Keratinocyte (primary cell): ENCODE measurements around the gene PRXL2A. TPM values are rescaled to one million over a fixed set of nuclear protein-coding genes. Genes with fewer than 3 reads are reported as not detected.
A peak's percentile ranks its signal among the peaks of the same experiment; 100 is the strongest.
"Not testable (repeated sequence)": the region's sequence is repeated elsewhere in the genome, so short reads cannot be mapped to it uniquely, and the experiment has no call there.

Experiments
- DNase-seq: peaks from one replicate; pipeline ENCODE4 v3.0.0-alpha.2; 2011; ENCODE audit warnings: low read depth, missing footprints, low spot score
- FAIRE-seq: peaks from 2 replicates; lab custom pipeline; 2011; peaks lifted over from hg19 to GRCh38; lab: Jason Lieb, UNC
- H2AFZ ChIP-seq: 2 replicates; pipeline ENCODE4 v1.6.0; 2012; ENCODE audit warnings: low read length, control low read depth, inconsistent platforms; ENCODE audit not compliant: control insufficient read depth
- H3K27ac ChIP-seq: 2 replicates; pipeline ENCODE4 v1.5.1; 2011; ENCODE audit warnings: low read length; ENCODE audit not compliant: control insufficient read depth, insufficient read depth
- H3K27me3 ChIP-seq: 3 replicates; pipeline ENCODE4 v1.6.0; 2011; ENCODE audit warnings: low read length; ENCODE audit not compliant: control insufficient read depth, insufficient read depth; ENCODE audit errors: extremely low read depth
- H3K36me3 ChIP-seq, 2 experiments: 2 replicates in 1 of 2; 3 replicates in 1 of 2; pipeline ENCODE4 v1.5.1; 2011; ENCODE audit warnings: low read length in 2 of 2, mild to moderate bottlenecking in 1 of 2; ENCODE audit not compliant: control insufficient read depth in 2 of 2, insufficient read depth in 2 of 2; ENCODE audit errors: extremely low read depth in 1 of 2
- H3K4me1 ChIP-seq: 3 replicates; pipeline ENCODE4 v1.5.1; 2011; ENCODE audit warnings: low read length; ENCODE audit not compliant: control insufficient read depth, insufficient read depth; ENCODE audit errors: extremely low read depth
- H3K4me2 ChIP-seq: 3 replicates; pipeline ENCODE4 v1.6.0; 2011; ENCODE audit warnings: low read depth, low read length; ENCODE audit not compliant: control insufficient read depth, insufficient read depth; ENCODE audit errors: extremely low read depth
- H3K4me3 ChIP-seq, 3 experiments: fragments of 200-600 bp in 1 of 3; sonication (generic) in 1 of 3; 2 replicates in 2 of 3; 3 replicates in 1 of 3; pipeline ENCODE4 v1.5.1; 2011 to 2016; ENCODE audit warnings: low read length in 3 of 3, mild to moderate bottlenecking in 3 of 3, control low read depth in 2 of 3, inconsistent platforms in 1 of 3, low read depth in 1 of 3, mixed read lengths in 1 of 3, mixed run types in 1 of 3, moderate library complexity in 1 of 3; ENCODE audit not compliant: control insufficient read depth in 2 of 3, insufficient read depth in 2 of 3; ENCODE audit errors: extremely low read depth in 1 of 3
- H3K79me2 ChIP-seq: 2 replicates; pipeline ENCODE4 v1.6.0; 2012; ENCODE audit warnings: low read length; ENCODE audit not compliant: control insufficient read depth, insufficient read depth
- H3K9ac ChIP-seq: 3 replicates; pipeline ENCODE4 v1.6.0; 2011; ENCODE audit warnings: low read length; ENCODE audit not compliant: control insufficient read depth, insufficient read depth; ENCODE audit errors: extremely low read depth
- H3K9me1 ChIP-seq: 3 replicates; pipeline ENCODE4 v1.6.0; 2011; ENCODE audit warnings: low read length; ENCODE audit not compliant: control insufficient read depth, insufficient read depth; ENCODE audit errors: extremely low read depth
- H3K9me3 ChIP-seq: 2 replicates; pipeline ENCODE4 v1.5.1; 2012; ENCODE audit warnings: low read depth, low read length; ENCODE audit not compliant: control insufficient read depth
- H4K20me1 ChIP-seq: 3 replicates; pipeline ENCODE4 v1.6.0; 2011; ENCODE audit warnings: low read length; ENCODE audit not compliant: control insufficient read depth, insufficient read depth; ENCODE audit errors: extremely low read depth
- EZH2 ChIP-seq: IDR thresholded peaks from one replicate; pipeline ENCODE4 v1.6.1; 2012; ENCODE audit warnings: inconsistent platforms, mild to moderate bottlenecking, low read length, moderate library complexity
- dilution Hi-C: fragments of 300-500 bp; cut with MboI; formaldehyde crosslinking; loops from one replicate; pipeline ENCODE4 v1.7.0; 2020; ENCODE audit warnings: low sequenced_read_pairs; ENCODE audit not compliant: extremely low pct_ligation_motif_present
- polyA plus RNA-seq, 5 experiments: library from polyadenylated mRNA; depleted of rRNA in 3 of 5; stranded (reverse) in 3 of 5; stranded (forward) in 1 of 5; unstranded in 1 of 5; fragments of >200 nt; gene quantifications; 1 replicate in 1 of 5; 2 replicates in 3 of 5; 3 replicates in 1 of 5; pipeline versions ENCODE4 v1.2.1 to v1.2.3, GENCODE V29; 2011 to 2012; ENCODE audit warnings: missing spikeins in 2 of 5, low read depth in 1 of 5, low replicate concordance in 1 of 5
- TF ChIP-seq, protein P1 (sequence below), 3 experiments: IDR thresholded peaks in 1 of 3; conservative IDR thresholded peaks in 1 of 3; optimal IDR thresholded peaks in 1 of 3; 2 replicates in 2 of 3; 3 replicates in 1 of 3; pipeline versions ENCODE3 to v1.5.1; 2011; ENCODE audit warnings: low read length in 3 of 3, mild to moderate bottlenecking in 3 of 3, moderate library complexity in 2 of 3, control low read depth in 1 of 3, inconsistent platforms in 1 of 3; ENCODE audit not compliant: insufficient read depth in 2 of 3; ENCODE audit errors: extremely low read depth in 1 of 3

Gene PRXL2A
- polyA plus RNA-seq, 1 donor (not counting 4 experiments of a cell fraction or from before 2014, with no cell fraction given) = 71.6 TPM

DNA sequence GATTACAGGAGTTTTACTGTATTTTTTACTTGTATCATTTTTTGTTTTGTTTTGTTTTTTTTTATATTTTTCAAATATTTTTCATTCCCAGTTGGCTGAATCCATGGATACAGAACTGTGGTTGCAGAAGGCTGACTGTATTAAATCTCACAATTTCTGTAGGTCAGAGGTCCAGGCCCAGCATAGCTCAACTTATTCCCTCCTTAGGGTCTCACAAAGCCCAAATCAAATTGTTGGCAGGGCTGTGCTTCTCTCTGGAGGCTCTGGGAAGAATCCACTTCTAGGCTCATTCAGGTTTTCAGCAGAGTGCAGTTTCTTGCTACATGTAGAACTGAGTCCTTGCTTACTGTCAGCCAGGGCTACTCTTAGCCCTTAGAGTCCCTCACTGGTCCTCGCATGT, 68.3 kb downstream of the PRXL2A start:
- Histone ChIP-seq H3K9me1 (no peaks in the 10 kb centered on the region), H3K4me1 (peaks cover 52% of the 10 kb centered on the region), H3K9ac (peak overlapping the region; percentile 26), H3K79me2 (peaks cover 77% of the 10 kb centered on the region), H3K4me2 (no peak overlapping the region), H3K36me3 (peaks cover 18 to 25% of the 10 kb centered on the region in 2 experiments), H2AFZ (no peak overlapping the region), H3K27ac (peak overlapping the region; percentile 89), H4K20me1 (no peaks in the 10 kb centered on the region), H3K27me3 (no peaks in the 10 kb centered on the region), H3K9me3 (no peaks in the 10 kb centered on the region), H3K4me3 (no peak overlapping the region)
- no peak for TF ChIP-seq EZH2
- dilution Hi-C loops = no loop called here
- no peak for FAIRE-seq
- DNase-seq = no peak

DNA sequence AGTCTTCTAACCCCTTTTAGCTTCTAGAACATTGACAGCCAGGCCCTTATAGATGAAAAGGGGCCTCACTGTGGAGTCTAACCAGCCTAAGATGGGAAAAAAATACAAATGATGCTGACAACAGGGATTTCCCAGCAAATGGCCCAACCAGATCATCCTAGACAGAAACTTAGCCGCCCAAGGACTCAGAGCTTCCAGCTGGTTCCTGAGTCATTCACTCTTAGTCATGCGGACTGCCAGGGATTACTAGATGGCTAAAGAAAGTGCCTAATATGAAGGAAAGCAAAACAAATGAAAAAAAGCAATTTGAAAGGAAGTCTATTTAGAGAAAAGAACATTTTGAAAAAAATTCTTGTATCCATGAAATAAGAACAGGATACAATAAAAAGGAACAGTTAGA, 69.5 kb downstream of the PRXL2A start:
- TF ChIP-seq EZH2 = no peak
- TF ChIP-seq, protein P1, sequence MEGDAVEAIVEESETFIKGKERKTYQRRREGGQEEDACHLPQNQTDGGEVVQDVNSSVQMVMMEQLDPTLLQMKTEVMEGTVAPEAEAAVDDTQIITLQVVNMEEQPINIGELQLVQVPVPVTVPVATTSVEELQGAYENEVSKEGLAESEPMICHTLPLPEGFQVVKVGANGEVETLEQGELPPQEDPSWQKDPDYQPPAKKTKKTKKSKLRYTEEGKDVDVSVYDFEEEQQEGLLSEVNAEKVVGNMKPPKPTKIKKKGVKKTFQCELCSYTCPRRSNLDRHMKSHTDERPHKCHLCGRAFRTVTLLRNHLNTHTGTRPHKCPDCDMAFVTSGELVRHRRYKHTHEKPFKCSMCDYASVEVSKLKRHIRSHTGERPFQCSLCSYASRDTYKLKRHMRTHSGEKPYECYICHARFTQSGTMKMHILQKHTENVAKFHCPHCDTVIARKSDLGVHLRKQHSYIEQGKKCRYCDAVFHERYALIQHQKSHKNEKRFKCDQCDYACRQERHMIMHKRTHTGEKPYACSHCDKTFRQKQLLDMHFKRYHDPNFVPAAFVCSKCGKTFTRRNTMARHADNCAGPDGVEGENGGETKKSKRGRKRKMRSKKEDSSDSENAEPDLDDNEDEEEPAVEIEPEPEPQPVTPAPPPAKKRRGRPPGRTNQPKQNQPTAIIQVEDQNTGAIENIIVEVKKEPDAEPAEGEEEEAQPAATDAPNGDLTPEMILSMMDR (optimal IDR thresholded peaks at IDR 0.05 in 1 of 3, IDR thresholded peaks at IDR 0.05 in 1 of 3, conservative IDR thresholded peaks at IDR 0.05 in 1 of 3; ENCODE audit: extremely low read depth in 1 of 3, insufficient read depth in 2 of 3, low read length in 3 of 3) = no peak
- no peak for DNase-seq

DNA sequence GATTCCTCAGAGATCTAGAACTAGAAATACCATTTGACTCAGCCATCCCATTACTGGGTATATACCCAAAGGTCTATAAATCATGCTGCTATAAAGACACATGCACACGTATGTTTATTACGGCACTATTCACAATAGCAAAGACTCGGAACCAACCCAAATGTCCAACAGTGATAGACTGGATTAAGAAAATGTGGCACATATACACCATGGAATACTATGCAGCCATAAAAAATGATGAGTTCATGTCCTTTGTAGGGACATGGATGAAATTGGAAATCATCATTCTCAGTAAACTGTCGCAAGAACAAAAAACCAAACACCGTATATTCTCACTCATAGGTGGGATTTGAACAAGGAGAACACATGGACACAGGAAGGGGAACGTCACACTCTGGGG, 72.0 kb downstream of the PRXL2A start:
- FAIRE-seq, H4K20me1 ChIP-seq, H3K4me2 ChIP-seq, H3K9ac ChIP-seq, DNase-seq, H3K27ac ChIP-seq, H3K27me3 ChIP-seq, H3K9me3 ChIP-seq, H3K36me3 ChIP-seq, H3K4me3 ChIP-seq, dilution Hi-C loops, H2AFZ ChIP-seq, H3K9me1 ChIP-seq: not testable (repeated sequence)
- Histone ChIP-seq H3K79me2 (peaks cover 87% of the 10 kb centered on the region), H3K4me1 (peaks cover 42% of the 10 kb centered on the region)

More for the DNA sequence above, 69.5 kb downstream of the PRXL2A start:
- dilution Hi-C loops = no loop called here
- H3K9me1 ChIP-seq = no peaks in the 10 kb centered on the region
- H2AFZ ChIP-seq = no peak overlapping the region
- H4K20me1 ChIP-seq = no peaks in the 10 kb centered on the region
- H3K4me2 ChIP-seq = peak overlapping the region; percentile 19
- peak overlapping the region; percentile 89 for H3K27ac ChIP-seq
- peak overlapping the region; percentile 48 for H3K9ac ChIP-seq
- H3K9me3 ChIP-seq = no peaks in the 10 kb centered on the region
- peaks cover 18 to 24% of the 10 kb centered on the region in 2 experiments for H3K36me3 ChIP-seq
- no peak overlapping the region for H3K4me3 ChIP-seq
- no peaks in the 10 kb centered on the region for H3K27me3 ChIP-seq
- peaks cover 87% of the 10 kb centered on the region for H3K79me2 ChIP-seq
- FAIRE-seq = peak; percentile 75
- H3K4me1 ChIP-seq = peaks cover 41% of the 10 kb centered on the region
